HepG2 (cell line): Measurements from ENCODE around the gene CFI. TPM values are rescaled to one million over a fixed set of nuclear protein-coding genes. Genes with fewer than 3 reads are reported as not detected.
A peak's percentile ranks its signal among the peaks of the same experiment; 100 is the strongest.

Experiments
- ARID2 ChIP-seq: sonication (generic); formaldehyde crosslinking; IDR thresholded peaks from 2 replicates; pipeline ENCODE4 v1.8.1; 2022; ENCODE audit warnings: mild to moderate bottlenecking, missing genetic modification reagents, borderline replicate concordance
- CREB3 ChIP-seq: sonication (generic); formaldehyde crosslinking; IDR thresholded peaks from 2 replicates; pipeline ENCODE4 v1.5.0; 2020; ENCODE audit warnings: missing genetic modification reagents
- DMAP1 ChIP-seq: IDR thresholded peaks from 2 replicates; pipeline ENCODE4 v1.6.1; 2016
- HDAC1 ChIP-seq: sonication (generic); formaldehyde crosslinking; IDR thresholded peaks from 2 replicates; pipeline ENCODE4 v1.5.1; 2020; ENCODE audit warnings: mild to moderate bottlenecking, missing genetic modification reagents
- KIAA2018 ChIP-seq: sonication (generic); formaldehyde crosslinking; IDR thresholded peaks from 2 replicates; pipeline ENCODE4 v1.5.0; 2020; ENCODE audit warnings: mild to moderate bottlenecking, missing genetic modification reagents, borderline replicate concordance
- KLF12 ChIP-seq: sonication (generic); formaldehyde crosslinking; IDR thresholded peaks from 2 replicates; pipeline ENCODE4 v1.4.0; 2020; ENCODE audit warnings: missing genetic modification reagents, borderline replicate concordance
- KLF13 ChIP-seq: sonication (generic); formaldehyde crosslinking; IDR thresholded peaks from 2 replicates; pipeline ENCODE4 v1.4.0; 2020; ENCODE audit warnings: mild to moderate bottlenecking, missing genetic modification reagents
- MBNL3 ChIP-seq: fragments of 250-450 bp; sonication (Bioruptor Pico); conservative IDR thresholded peaks from 2 replicates; pipeline ENCODE4 v1.8.0; 2022; ENCODE audit warnings: mild to moderate bottlenecking, inconsistent platforms
- MED8 ChIP-seq: sonication (generic); formaldehyde crosslinking; IDR thresholded peaks from 2 replicates; pipeline ENCODE4 v1.8.1; 2023; ENCODE audit warnings: mild to moderate bottlenecking, missing genetic modification reagents; ENCODE audit not compliant: insufficient replicate concordance
- MTERF4 ChIP-seq: sonication (generic); formaldehyde crosslinking; IDR thresholded peaks from 2 replicates; pipeline ENCODE4 v1.8.0; 2023; ENCODE audit warnings: mild to moderate bottlenecking, missing genetic modification reagents
- MZF1 ChIP-seq: sonication (generic); formaldehyde crosslinking; IDR thresholded peaks from 2 replicates; pipeline ENCODE4 v1.8.1; 2023; ENCODE audit warnings: mild to moderate bottlenecking, missing genetic modification reagents, borderline replicate concordance
- PPARG ChIP-seq: conservative IDR thresholded peaks from 2 replicates; pipeline ENCODE4 v1.6.1; 2016; ENCODE audit warnings: missing biosample characterization, missing genetic modification reagents
- SNAPC2 ChIP-seq: sonication (generic); formaldehyde crosslinking; IDR thresholded peaks from 2 replicates; pipeline ENCODE4 v1.8.1; 2022; ENCODE audit warnings: mild to moderate bottlenecking, missing genetic modification reagents
- STAT5B ChIP-seq: sonication (generic); formaldehyde crosslinking; IDR thresholded peaks from 2 replicates; pipeline ENCODE4 v1.4.0; 2020; ENCODE audit warnings: missing genetic modification reagents
- TOPORS ChIP-seq: sonication (generic); formaldehyde crosslinking; IDR thresholded peaks from 2 replicates; pipeline ENCODE4 v1.8.0; 2023; ENCODE audit warnings: mild to moderate bottlenecking, missing genetic modification reagents
- YEATS2 ChIP-seq: sonication (generic); formaldehyde crosslinking; IDR thresholded peaks from 2 replicates; pipeline ENCODE4 v1.4.0; 2020; ENCODE audit warnings: missing genetic modification reagents, borderline replicate concordance
- ZNF143 ChIP-seq: sonication (generic); formaldehyde crosslinking; IDR thresholded peaks from 2 replicates; pipeline ENCODE4 v1.4.0; 2020; ENCODE audit warnings: missing genetic modification reagents
- ZNF333 ChIP-seq: sonication (generic); formaldehyde crosslinking; IDR thresholded peaks from 2 replicates; pipeline ENCODE4 v1.4.0; 2020; ENCODE audit warnings: mild to moderate bottlenecking, missing genetic modification reagents, borderline replicate concordance
- ZNF546 ChIP-seq: sonication (generic); formaldehyde crosslinking; conservative IDR thresholded peaks from 2 replicates; pipeline ENCODE4 v1.8.1; 2023; ENCODE audit warnings: mild to moderate bottlenecking, missing genetic modification reagents
- ZNF547 ChIP-seq: sonication (generic); formaldehyde crosslinking; IDR thresholded peaks from 2 replicates; pipeline ENCODE4 v1.5.1; 2020; ENCODE audit warnings: mild to moderate bottlenecking, missing genetic modification reagents
- ZNF619 ChIP-seq: sonication (generic); formaldehyde crosslinking; IDR thresholded peaks from 2 replicates; pipeline ENCODE4 v1.4.0; 2020; ENCODE audit warnings: mild to moderate bottlenecking, missing genetic modification reagents
- ZNF644 ChIP-seq: IDR thresholded peaks from 2 replicates; pipeline ENCODE4 v1.6.1; 2016; ENCODE audit warnings: low read depth
- polyA plus RNA-seq, 8 experiments: library from polyadenylated mRNA; depleted of rRNA in 3 of 8; stranded (reverse) in 7 of 8; unstranded in 1 of 8; fragments of >200 nt; fragmentation: Illumina TruSeq in 4 of 8; extraction: Trizol in 4 of 8; gene quantifications; 2 replicates each; pipeline versions ENCODE4 v1.2.1 to v1.2.3, GENCODE V29; 2011 to 2016; ENCODE audit warnings: low read depth in 4 of 8, missing spikeins in 1 of 8, mixed read lengths in 1 of 8; ENCODE audit not compliant: insufficient read depth in 1 of 8
- total RNA-seq, 5 experiments: library from RNA; depleted of rRNA; stranded (reverse); fragments of >200 nt; fragmentation: Illumina TruSeq; extraction: Trizol; gene quantifications; 2 replicates each; pipeline ENCODE4 v1.2.3, GENCODE V29; 2016; ENCODE audit warnings: low read depth in 1 of 5

CFI gene
- total and polyA plus RNA-seq, 2 of the 13 experiments (the other 11 are each of a cell fraction or from before 2014, with no cell fraction given): 284 to 337 TPM

DNA sequence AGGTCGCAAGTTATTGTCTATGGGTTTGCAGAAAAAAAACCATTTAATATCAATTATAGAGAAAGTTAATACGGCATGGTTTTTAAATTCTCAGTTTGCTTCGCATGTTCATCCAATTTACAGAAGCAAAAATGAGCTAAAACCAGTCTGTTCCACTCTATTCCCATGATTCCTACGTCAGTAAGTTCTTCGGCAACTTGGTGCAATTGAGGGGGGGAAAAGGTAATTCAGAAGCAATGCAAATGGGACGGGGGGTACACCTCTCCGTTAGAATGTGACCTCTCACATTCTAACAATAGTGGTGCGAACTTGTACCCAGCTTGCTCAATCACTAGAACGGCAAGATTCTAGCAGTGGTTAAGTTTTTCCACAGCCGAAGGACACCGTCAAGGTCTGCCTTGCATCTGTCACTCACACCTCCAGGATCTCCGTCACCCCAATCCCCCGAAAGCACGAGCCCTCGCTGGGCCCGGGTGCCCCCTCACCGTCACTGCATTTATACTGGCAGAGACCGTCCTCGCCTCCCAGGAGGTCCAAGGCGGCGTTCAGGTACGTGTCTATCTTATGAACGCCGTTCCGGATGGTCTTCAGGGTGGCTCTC is 72.6 kb downstream of the CFI start (continued):
- TF ChIP-seq ZNF546 (CRISPR knock-in tag) (no peak), DMAP1 (CRISPR knock-in tag) (peak; percentile 61; the same call in 1 of the 2 replicates), ZNF143 (CRISPR knock-in tag) (0 out of 2 replicates have a peak, but pooled peaks have one; percentile 18), MZF1 (CRISPR knock-in tag) (0 out of 2 replicates have a peak, but pooled peaks have one; percentile 63), HDAC1 (peak; percentile 77; the same call in 1 of the 2 replicates), KLF13 (CRISPR knock-in tag) (0 out of 2 replicates have a peak, but pooled peaks have one; percentile 34), YEATS2 (CRISPR knock-in tag) (no peak; the same call in 1 of the 2 replicates), CREB3 (0 out of 2 replicates have a peak, but pooled peaks have one; percentile 35), KIAA2018 (no peak), MED8 (peak; percentile 44), PPARG (CRISPR knock-in tag) (peak; percentile 86), TOPORS (no peak), SNAPC2 (CRISPR knock-in tag) (peak; percentile 47; the same call in 1 of the 2 replicates), MBNL3 (CRISPR knock-in tag) (no peak), ARID2 (CRISPR knock-in tag) (peak; percentile 87), ZNF644 (no peak), KLF12 (no peak), MTERF4 (CRISPR knock-in tag) (no peak), ZNF333 (no peak), ZNF619 (no peak; the same call in 1 of the 2 replicates), ZNF547 (CRISPR knock-in tag) (no peak), STAT5B (CRISPR knock-in tag) (no peak)
